SK-N-SH (cell line): ENCODE measurements around the gene FAM114A1. TPM values are rescaled to one million over a fixed set of nuclear protein-coding genes. Genes with fewer than 3 reads are reported as not detected.

Experiments used
- CTCF ChIA-PET: fragments of 300-600, 350-600 bp; formaldehyde crosslinking; extraction: SDS; loops from one replicate; lab custom pipeline; 2021; lab: Yijun Ruan, JAX
- POLR2A ChIA-PET: fragments of 350-600 bp; sonication (Branson Sonifier 250); formaldehyde crosslinking; extraction: SDS; loops from one replicate; lab custom pipeline; 2020; ENCODE audit warnings: antibody characterized with exemption, inconsistent platforms; lab: Yijun Ruan, JAX
- DNase-seq: peaks from one replicate; pipeline ENCODE4 v3.0.0; 2012
- H2AFZ ChIP-seq: fragments of 200-600 bp; sonication (generic); 2 replicates; pipeline ENCODE4 v1.8.1; 2016; ENCODE audit warnings: antibody characterized with exemption, mild to moderate bottlenecking, low read depth
- H3F3A ChIP-seq: fragments of 200-600 bp; sonication (generic); replicated peaks from 2 replicates; pipeline ENCODE3; 2016; ENCODE audit warnings: antibody characterized with exemption, mild to moderate bottlenecking; ENCODE audit not compliant: insufficient read depth
- H3K27ac ChIP-seq, 2 experiments: fragments of 200-500 bp in 1 of 2; fragments of 200-600 bp in 1 of 2; sonication (Bioruptor generic) in 1 of 2; sonication (generic), shearing (Covaris generic) in 1 of 2; 2 replicates each; pipeline versions ENCODE4 v1.5.1 to v1.6.1; 2014 to 2016; ENCODE audit warnings: low read depth in 2 of 2, inconsistent platforms in 1 of 2, low read length in 1 of 2, mild to moderate bottlenecking in 1 of 2, mixed read lengths in 1 of 2
- H3K27me3 ChIP-seq: fragments of 200-600 bp; sonication (generic), shearing (Covaris generic); 2 replicates; pipeline ENCODE4 v1.6.1; 2016; ENCODE audit warnings: mixed run types; ENCODE audit not compliant: insufficient read depth
- H3K36me3 ChIP-seq, 2 experiments: fragments of 200-500 bp in 1 of 2; fragments of 200-600 bp in 1 of 2; sonication (Bioruptor generic) in 1 of 2; sonication (generic) in 1 of 2; replicated peaks in 1 of 2; 2 replicates each; pipeline versions ENCODE3 to v1.5.1; 2014 to 2016; ENCODE audit warnings: low read length in 1 of 2, mild to moderate bottlenecking in 1 of 2; ENCODE audit not compliant: insufficient read depth in 2 of 2, control insufficient read depth in 1 of 2
- H3K4me1 ChIP-seq, 2 experiments: fragments of 200-500 bp in 1 of 2; fragments of 200-600 bp in 1 of 2; sonication (Bioruptor generic) in 1 of 2; sonication (generic), shearing (Covaris generic) in 1 of 2; 2 replicates each; pipeline versions ENCODE4 v1.5.1 to v1.6.1; 2014 to 2016; ENCODE audit warnings: low read depth in 1 of 2, low read length in 1 of 2, mixed run types in 1 of 2; ENCODE audit not compliant: insufficient read depth in 2 of 2, control insufficient read depth in 1 of 2
- H3K4me2 ChIP-seq: fragments of 200-600 bp; sonication (generic), shearing (Covaris generic); 2 replicates; pipeline ENCODE4 v1.6.1; 2017; ENCODE audit warnings: mixed run types
- H3K4me3 ChIP-seq, 2 experiments: fragments of 200-500 bp in 1 of 2; fragments of 200-600 bp in 1 of 2; sonication (Bioruptor generic) in 1 of 2; sonication (generic), shearing (Covaris generic) in 1 of 2; 2 replicates each; pipeline versions ENCODE4 v1.5.1 to v1.8.1; 2014 to 2016; ENCODE audit warnings: low read depth in 2 of 2, inconsistent platforms in 1 of 2, low read length in 1 of 2, mild to moderate bottlenecking in 1 of 2, mixed read lengths in 1 of 2, moderate library complexity in 1 of 2
- H3K79me2 ChIP-seq: fragments of 200-600 bp; sonication (generic); 2 replicates; pipeline ENCODE4 v1.8.1; 2017; ENCODE audit warnings: mild to moderate bottlenecking; ENCODE audit not compliant: insufficient read depth
- H3K9ac ChIP-seq: fragments of 200-600 bp; sonication (generic); 2 replicates; pipeline ENCODE4 v1.6.1; 2017; ENCODE audit warnings: mixed run types
- H3K9me2 ChIP-seq: fragments of 200-600 bp; sonication (generic); 2 replicates; pipeline ENCODE4 v1.6.1; 2017; ENCODE audit warnings: mixed run types
- H3K9me3 ChIP-seq: fragments of 200-600 bp; sonication (generic); 2 replicates; pipeline ENCODE4 v1.6.1; 2017; ENCODE audit warnings: mixed run types, mild to moderate bottlenecking, moderate library complexity
- H4K20me1 ChIP-seq: fragments of 200-600 bp; sonication (generic); 2 replicates; pipeline ENCODE4 v1.6.1; 2017; ENCODE audit warnings: mild to moderate bottlenecking, mixed run types; ENCODE audit not compliant: insufficient read depth
- CHD2 ChIP-seq: fragments of 150-350 bp; IDR thresholded peaks from 2 replicates; pipeline ENCODE4 v1.6.1; 2018; ENCODE audit warnings: low read length; ENCODE audit not compliant: partially characterized antibody
- FOSL2 ChIP-seq: IDR thresholded peaks from 2 replicates; pipeline ENCODE4 v1.4.0; 2012; ENCODE audit warnings: low read depth, mild to moderate bottlenecking, moderate library complexity, borderline replicate concordance
- JUND ChIP-seq: IDR thresholded peaks from 2 replicates; pipeline ENCODE4 v1.4.0; 2012
- MXI1 ChIP-seq: IDR thresholded peaks from 2 replicates; pipeline ENCODE4 v1.6.1; 2012; ENCODE audit warnings: mild to moderate bottlenecking, low read depth, low read length, improper control_type of control experiment
- NFIC ChIP-seq: IDR thresholded peaks from 2 replicates; pipeline ENCODE4 v1.4.0; 2012; ENCODE audit warnings: borderline replicate concordance
- RCOR1 ChIP-seq: fragments of 150-350 bp; IDR thresholded peaks from 2 replicates; pipeline ENCODE4 v1.6.1; 2017; ENCODE audit warnings: antibody characterized with exemption, low read length
- REST ChIP-seq: IDR thresholded peaks from 2 replicates; pipeline ENCODE4 v1.6.1; 2012; ENCODE audit warnings: mild to moderate bottlenecking, low read depth, low read length, moderate library complexity
- SIN3A ChIP-seq: IDR thresholded peaks from 2 replicates; pipeline ENCODE4 v1.6.1; 2012; ENCODE audit warnings: low read depth, mild to moderate bottlenecking, low read length, moderate library complexity, borderline replicate concordance
- USF1 ChIP-seq: IDR thresholded peaks from 2 replicates; pipeline ENCODE4 v1.4.0; 2012; ENCODE audit warnings: low read depth, borderline replicate concordance
- WGBS: methylation state at CpG from one replicate; pipeline ENCODE4 v1.1.6; 2017; ENCODE audit warnings: low lambda C conversion rate; 5-methylcytosine and 5-hydroxymethylcytosine counted together
- polyA plus RNA-seq, 3 experiments: library from polyadenylated mRNA; depleted of rRNA; stranded (reverse); fragments of >200 nt; gene quantifications; 2 replicates each; pipeline ENCODE4 v1.2.3, GENCODE V29; 2012
- TF ChIP-seq, protein P1 (sequence below): fragments of 150-350 bp; IDR thresholded peaks from 2 replicates; pipeline ENCODE4 v1.6.1; 2016; ENCODE audit warnings: mild to moderate bottlenecking, low read depth, low read length
- TF ChIP-seq, protein P2 (sequence below): fragments of 150-350 bp; IDR thresholded peaks from 2 replicates; pipeline ENCODE4 v1.6.1; 2017; ENCODE audit warnings: antibody characterized with exemption, low read length, low read depth, borderline replicate concordance
- TF ChIP-seq, protein P3 (sequence below): IDR thresholded peaks from 2 replicates; pipeline ENCODE4; 2012

Gene FAM114A1
- polyA plus RNA-seq, 1 of the 3 experiments (the other 2 are of a cell fraction), result 54.2 TPM

DNA sequence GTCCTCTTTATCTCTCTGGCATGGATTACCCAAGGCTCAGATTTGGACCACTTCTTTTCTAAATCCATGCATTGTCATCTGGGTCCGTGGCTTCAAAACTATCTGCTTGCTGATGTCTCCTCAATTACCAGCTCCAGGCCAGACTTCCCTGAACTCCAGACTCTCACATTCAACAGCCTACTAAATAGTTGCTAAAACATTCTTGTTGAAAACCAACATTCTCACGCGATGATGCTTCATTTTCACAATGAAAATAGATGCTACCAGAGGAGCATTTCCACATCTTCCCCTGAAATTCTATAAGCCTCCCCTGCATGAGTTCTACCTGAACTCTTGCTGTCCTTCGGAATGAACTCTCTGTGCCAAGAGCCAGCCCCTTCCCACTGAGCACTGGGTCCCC lies 5.8 kb upstream of the FAM114A1 start:
- Histone ChIP-seq H3K4me1 (peaks cover 0 to 14% of the 10 kb centered on the region in 2 experiments; a peak in 3 of 4 replicates), H3K4me3 (no peak overlapping the region), H3F3A (peaks cover 18% of the 10 kb centered on the region), H3K79me2 (no peaks in the 10 kb centered on the region; the same call in 1 of the 2 replicates), H3K36me3 (no peaks in the 10 kb centered on the region), H3K27ac (no peak overlapping the region), H4K20me1 (no peaks in the 10 kb centered on the region), H3K9me3 (no peaks in the 10 kb centered on the region), H3K9ac (no peak overlapping the region), H2AFZ (no peak overlapping the region), H3K9me2 (no peaks in the 10 kb centered on the region), H3K4me2 (no peak overlapping the region), H3K27me3 (no peaks in the 10 kb centered on the region)
- 84% methylated on average over 4 of the region's 4 CpGs for WGBS
- TF ChIP-seq USF1 (no peak), JUND (no peak), CHD2 (no peak), SIN3A (no peak), MXI1 (no peak), FOSL2 (no peak)
- no peak for DNase-seq
- ChIA-PET POLR2A (no interaction called here), CTCF (interaction anchor here (0.9 to 2.2 kb wide), 4 partner anchors 13 to 102 kb away, joined by 3 to 13 read pairs (median 5); no protein-coding TSS in a partner anchor)

DNA sequence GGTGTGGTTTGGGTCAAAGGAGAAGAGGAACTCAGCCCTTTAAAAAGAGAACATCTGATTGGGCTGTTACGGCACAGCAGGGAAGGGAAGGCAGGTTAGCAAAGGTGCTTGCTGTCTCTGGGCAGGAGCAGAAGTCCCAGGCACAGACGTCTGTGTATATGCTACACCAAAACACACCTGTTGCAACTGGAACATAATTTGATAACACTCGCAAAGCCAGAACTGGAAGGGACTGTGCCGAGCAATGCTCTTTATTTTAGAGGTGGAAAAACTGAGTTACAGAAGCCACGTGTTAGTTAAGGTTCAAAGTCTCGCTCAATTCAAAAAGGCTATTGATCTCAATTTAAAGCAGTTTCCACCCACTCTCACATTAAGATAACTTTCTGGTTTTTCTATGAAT lies 2.2 kb upstream of the FAM114A1 start:
- H3K36me3 ChIP-seq, result peaks cover 0 to 7% of the 10 kb centered on the region in 2 experiments

More for the DNA sequence above, 2.2 kb upstream of the FAM114A1 start:
- no peaks in the 10 kb centered on the region for H3K9me3 ChIP-seq
- no peak overlapping the region for H3K27ac ChIP-seq
- no peaks in the 10 kb centered on the region for H3K9me2 ChIP-seq
- 93% methylated on average over 6 of the region's 6 CpGs for WGBS
- no peak overlapping the region for H2AFZ ChIP-seq
- no peak overlapping the region for H3K4me3 ChIP-seq
- H3K9ac ChIP-seq, result no peak overlapping the region
- CTCF ChIA-PET, result interaction anchor here (1.2 kb wide), 1 partner anchor 37 kb away, joined by 3 read pairs; no protein-coding TSS in a partner anchor
- H3K79me2 ChIP-seq, result peaks cover 23% of the 10 kb centered on the region
- POLR2A ChIA-PET, result no interaction called here
- no peaks in the 10 kb centered on the region; the same call in 1 of the 2 replicates for H4K20me1 ChIP-seq
- no peak overlapping the region for H3K4me2 ChIP-seq
- TF ChIP-seq RCOR1, result no peak
- TF ChIP-seq, protein P1, sequence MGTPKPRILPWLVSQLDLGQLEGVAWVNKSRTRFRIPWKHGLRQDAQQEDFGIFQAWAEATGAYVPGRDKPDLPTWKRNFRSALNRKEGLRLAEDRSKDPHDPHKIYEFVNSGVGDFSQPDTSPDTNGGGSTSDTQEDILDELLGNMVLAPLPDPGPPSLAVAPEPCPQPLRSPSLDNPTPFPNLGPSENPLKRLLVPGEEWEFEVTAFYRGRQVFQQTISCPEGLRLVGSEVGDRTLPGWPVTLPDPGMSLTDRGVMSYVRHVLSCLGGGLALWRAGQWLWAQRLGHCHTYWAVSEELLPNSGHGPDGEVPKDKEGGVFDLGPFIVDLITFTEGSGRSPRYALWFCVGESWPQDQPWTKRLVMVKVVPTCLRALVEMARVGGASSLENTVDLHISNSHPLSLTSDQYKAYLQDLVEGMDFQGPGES, result no peak
- no peak for TF ChIP-seq JUND
- TF ChIP-seq REST, result no peak
- no peak for TF ChIP-seq FOSL2
- TF ChIP-seq, protein P2, sequence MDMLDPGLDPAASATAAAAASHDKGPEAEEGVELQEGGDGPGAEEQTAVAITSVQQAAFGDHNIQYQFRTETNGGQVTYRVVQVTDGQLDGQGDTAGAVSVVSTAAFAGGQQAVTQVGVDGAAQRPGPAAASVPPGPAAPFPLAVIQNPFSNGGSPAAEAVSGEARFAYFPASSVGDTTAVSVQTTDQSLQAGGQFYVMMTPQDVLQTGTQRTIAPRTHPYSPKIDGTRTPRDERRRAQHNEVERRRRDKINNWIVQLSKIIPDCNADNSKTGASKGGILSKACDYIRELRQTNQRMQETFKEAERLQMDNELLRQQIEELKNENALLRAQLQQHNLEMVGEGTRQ, result no peak
- TF ChIP-seq, protein P3, sequence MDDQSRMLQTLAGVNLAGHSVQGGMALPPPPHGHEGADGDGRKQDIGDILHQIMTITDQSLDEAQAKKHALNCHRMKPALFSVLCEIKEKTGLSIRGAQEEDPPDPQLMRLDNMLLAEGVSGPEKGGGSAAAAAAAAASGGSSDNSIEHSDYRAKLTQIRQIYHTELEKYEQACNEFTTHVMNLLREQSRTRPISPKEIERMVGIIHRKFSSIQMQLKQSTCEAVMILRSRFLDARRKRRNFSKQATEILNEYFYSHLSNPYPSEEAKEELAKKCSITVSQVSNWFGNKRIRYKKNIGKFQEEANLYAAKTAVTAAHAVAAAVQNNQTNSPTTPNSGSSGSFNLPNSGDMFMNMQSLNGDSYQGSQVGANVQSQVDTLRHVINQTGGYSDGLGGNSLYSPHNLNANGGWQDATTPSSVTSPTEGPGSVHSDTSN, result no peak
- no peak for TF ChIP-seq NFIC
- peaks cover 0 to 12% of the 10 kb centered on the region in 2 experiments; a peak in 2 of 4 replicates for H3K4me1 ChIP-seq
- no peaks in the 10 kb centered on the region for H3K27me3 ChIP-seq
- H3F3A ChIP-seq, result no peaks in the 10 kb centered on the region
- DNase-seq, result no peak
